CD4-positive, CD25-positive, alpha-beta regulatory T cell (primary cell): Measurements from ENCODE around the gene C6orf132. TPM values are rescaled to one million over a fixed set of nuclear protein-coding genes. Genes with fewer than 3 reads are reported as not detected.

Source experiments
- ATAC-seq, 2 donors: fragments of 150-1000 bp; cut with Tn5 transposase; one replicate each; pipeline ENCODE4 v1.10.0; 2021; ENCODE audit warnings: low read depth in 2 of 2, moderate number of reproducible peaks in 2 of 2, moderate library complexity in 1 of 2
- DNase-seq, 3 donors: peaks; one replicate each; pipeline versions ENCODE4 v3.0.0 to v3.0.0-alpha.2; 2012 to 2022; ENCODE audit warnings: mixed read lengths in 1 of 3
- H3K27ac ChIP-seq: one replicate; pipeline ENCODE4 v1.7.0; 2013; ENCODE audit warnings: mild to moderate bottlenecking, low read length; ENCODE audit not compliant: insufficient read depth, poor library complexity, severe bottlenecking
- H3K27me3 ChIP-seq: one replicate; pipeline ENCODE4 v1.7.0; 2013; ENCODE audit warnings: low read length; ENCODE audit not compliant: control insufficient read depth, insufficient read depth
- H3K36me3 ChIP-seq: one replicate; pipeline ENCODE4 v1.7.0; 2013; ENCODE audit warnings: mild to moderate bottlenecking, low read length, moderate library complexity; ENCODE audit not compliant: control insufficient read depth, insufficient read depth
- H3K4me1 ChIP-seq: 2 replicates; pipeline ENCODE4 v1.7.0; 2013; ENCODE audit warnings: mild to moderate bottlenecking, low read length; ENCODE audit not compliant: insufficient read depth, control insufficient read depth, poor library complexity, severe bottlenecking
- H3K4me3 ChIP-seq: one replicate; pipeline ENCODE4 v1.7.0; 2013; ENCODE audit warnings: low read depth, mild to moderate bottlenecking, low read length, moderate library complexity
- H3K9me3 ChIP-seq, 2 experiments: 1 replicate in 1 of 2; 2 replicates in 1 of 2; pipeline ENCODE4 v1.7.0; 2013; ENCODE audit warnings: low read length in 2 of 2, mild to moderate bottlenecking in 1 of 2, moderate library complexity in 1 of 2; ENCODE audit not compliant: control insufficient read depth in 2 of 2
- H3K27ac Mint-ChIP-seq, 3 donors: one replicate each; pipeline ENCODE4 v1.8.0; 2020 to 2022; ENCODE audit warnings: mild to moderate bottlenecking in 3 of 3, mixed read lengths in 3 of 3, moderate library complexity in 2 of 3
- H3K27me3 Mint-ChIP-seq: one replicate; pipeline ENCODE4 v1.8.0; 2022; ENCODE audit warnings: mild to moderate bottlenecking, mixed read lengths
- H3K36me3 Mint-ChIP-seq: one replicate; pipeline ENCODE4 v1.8.0; 2020; ENCODE audit warnings: mixed read lengths
- H3K4me1 Mint-ChIP-seq, 4 donors: one replicate each; pipeline ENCODE4 v1.8.0; 2020 to 2022; ENCODE audit warnings: mixed read lengths in 4 of 4, mild to moderate bottlenecking in 1 of 4
- H3K4me3 Mint-ChIP-seq, 4 donors: one replicate each; pipeline ENCODE4 v1.8.0; 2020 to 2022; ENCODE audit warnings: mild to moderate bottlenecking in 4 of 4, mixed read lengths in 4 of 4, moderate library complexity in 3 of 4
- H3K9me3 Mint-ChIP-seq, 7 donors: one replicate each; pipeline ENCODE4 v1.8.0; 2020 to 2022; ENCODE audit warnings: mixed read lengths in 7 of 7, mild to moderate bottlenecking in 3 of 7, moderate library complexity in 2 of 7
- polyA plus RNA-seq, 4 donors: library from polyadenylated mRNA; unstranded; fragments of 300-500 nt; fragmentation: Illumina TruSeq; gene quantifications; one replicate each; pipeline ENCODE4 v1.2.3, GENCODE V29; 2021
- total RNA-seq: library from RNA; stranded (reverse); gene quantifications from one replicate; pipeline ENCODE4 v1.2.3, GENCODE V29; 2022

C6orf132 gene
- total and polyA plus RNA-seq, 5 donors from 2014 or later: 0.05 TPM; not detected in 4

- no peaks in the 10 kb centered on the region for H3K27me3 Mint-ChIP-seq
- H3K27ac Mint-ChIP-seq: peak overlapping the region in 1 of 3 donors; percentile 78
- peaks cover 30% of the 10 kb centered on the region for H3K36me3 Mint-ChIP-seq
- H3K4me3 Mint-ChIP-seq: peak overlapping the region in 2 of 4 donors; percentile 7 to 54
- H3K4me1 Mint-ChIP-seq: peaks cover 12 to 64% (median 30%) of the 10 kb centered on the region in 4 donors
- H3K9me3 Mint-ChIP-seq: no peaks in the 10 kb centered on the region
- H3K27me3 ChIP-seq: no peaks in the 10 kb centered on the region
- ATAC-seq (no peak), DNase-seq (no peak)
- H3K27ac ChIP-seq: peak overlapping the region; percentile 5
- H3K36me3 ChIP-seq: peaks cover 52% of the 10 kb centered on the region
- H3K4me3 ChIP-seq: no peak overlapping the region
- H3K4me1 ChIP-seq: peaks cover 45% of the 10 kb centered on the region
- no peaks in the 10 kb centered on the region for H3K9me3 ChIP-seq
These were observed 88.8 kb downstream of the C6orf132 start for GRCh38 chr6:42053601-42054000.

- H3K27me3 ChIP-seq: no peaks in the 10 kb centered on the region
- no peak for ATAC-seq
- Mint-ChIP-seq H3K4me1 (peaks cover 22 to 76% (median 36%) of the 10 kb centered on the region in 4 donors), H3K36me3 (peaks cover 27% of the 10 kb centered on the region), H3K27ac (peak overlapping the region; percentile 42 to 97 (median 95)), H3K4me3 (peak overlapping the region; percentile 99), H3K27me3 (no peaks in the 10 kb centered on the region), H3K9me3 (no peaks in the 10 kb centered on the region)
- H3K9me3 ChIP-seq: no peaks in the 10 kb centered on the region
- H3K27ac ChIP-seq: peak overlapping the region; percentile 89
- H3K4me1 ChIP-seq: peaks cover 65% of the 10 kb centered on the region
- DNase-seq: no peak
- peaks cover 28% of the 10 kb centered on the region for H3K36me3 ChIP-seq
- peak overlapping the region; percentile 99 for H3K4me3 ChIP-seq
These were observed 91.2 kb downstream of the C6orf132 start for GRCh38 chr6:42051268-42051653.

Other genes with a start within 250 kb of the C6orf132 start
- 2.9 TPM for gene USP49, start 247.2 kb downstream of the C6orf132 start, total RNA-seq
- gene USP49, start 247.2 kb downstream of the C6orf132 start, polyA plus RNA-seq: 1 to 10 TPM in 1 of 4 donors, under 1 TPM in 3; 0.34 to 1.0 (median 0.47) TPM
- gene MED20, start 221.5 kb downstream of the C6orf132 start, total RNA-seq: 4.3 TPM
- 1 to 10 TPM; 3.0 to 7.9 (median 6.1) TPM for gene MED20, start 221.5 kb downstream of the C6orf132 start, polyA plus RNA-seq
- 1.8 TPM for gene BYSL, start 221.1 kb downstream of the C6orf132 start, total RNA-seq
- 1 to 10 TPM; 5.0 to 7.6 (median 5.9) TPM for gene BYSL, start 221.1 kb downstream of the C6orf132 start, polyA plus RNA-seq
- 319 TPM for gene CCND3, start 200.8 kb downstream of the C6orf132 start, total RNA-seq
- gene CCND3, start 200.8 kb downstream of the C6orf132 start, polyA plus RNA-seq: 100 to 1,000 TPM; 246 to 564 (median 389) TPM
- gene TAF8, start 92.1 kb downstream of the C6orf132 start, total RNA-seq: 46.7 TPM
- 10 to 100 TPM; 15.9 to 24.1 (median 20.7) TPM for gene TAF8, start 92.1 kb downstream of the C6orf132 start, polyA plus RNA-seq
- not detected for gene GUCA1A, start 30.7 kb upstream of the C6orf132 start, total RNA-seq
- gene GUCA1A, start 30.7 kb upstream of the C6orf132 start, polyA plus RNA-seq: not detected
- gene GUCA1B, start 52.3 kb upstream of the C6orf132 start, total RNA-seq: 2.2 TPM
- under 1 TPM in 1 of 4 donors, not detected in 3; 0.40 TPM for gene GUCA1B, start 52.3 kb upstream of the C6orf132 start, polyA plus RNA-seq
- gene MRPS10, start 75.2 kb upstream of the C6orf132 start, total RNA-seq: 16.2 TPM
- gene MRPS10, start 75.2 kb upstream of the C6orf132 start, polyA plus RNA-seq: 10 to 100 TPM; 44.7 to 53.9 (median 48.3) TPM